ENCODE data around the gene NDUFC2. TPM values are rescaled to one million over a fixed set of nuclear protein-coding genes. Genes with fewer than 3 reads are reported as not detected.

The NDUFC2 gene
- total and polyA plus RNA-seq, 2 of the 13 experiments (the other 11 are each of a cell fraction or from before 2014, with no cell fraction given): 256 to 363 TPM

GRCh38 chr11:78079232-78080083 lies at the start of gene NDUFC2 (continued):
- TF ChIP-seq PAXIP1 (CRISPR knock-in tag; conservative IDR thresholded peaks at IDR 0.05) (peak; percentile 66), ZNF576 (CRISPR knock-in tag; IDR thresholded peaks at IDR 0.05) (no peak), KLF11 (CRISPR knock-in tag; IDR thresholded peaks at IDR 0.05) (peak; percentile 83; the same call in 1 of the 2 replicates), ARNT2 (CRISPR knock-in tag; IDR thresholded peaks at IDR 0.05; ENCODE audit: low read depth) (no peak; the same call in 1 of the 2 replicates), HOXA5 (CRISPR knock-in tag; IDR thresholded peaks at IDR 0.05) (peak; percentile 95), ZNF281 (CRISPR knock-in tag; IDR thresholded peaks at IDR 0.05; ENCODE audit: borderline replicate concordance) (peak; percentile 55; the same call in 1 of the 2 replicates), ZNF615 (CRISPR knock-in tag; IDR thresholded peaks at IDR 0.05; ENCODE audit: borderline replicate concordance) (peak; percentile 67; the same call in 1 of the 2 replicates), E2F2 (CRISPR knock-in tag; IDR thresholded peaks at IDR 0.05; ENCODE audit: borderline replicate concordance) (0 out of 2 replicates have a peak, but pooled peaks have one; percentile 40), RXRB (CRISPR knock-in tag; IDR thresholded peaks at IDR 0.05; ENCODE audit: borderline replicate concordance) (peak; percentile 66; the same call in 1 of the 2 replicates), EP300 (IDR thresholded peaks at IDR 0.05; ENCODE audit: low read depth in 2 of 2, low read length in 2 of 2) (peak; percentile 46 to 55; a peak in 3 of 4 replicates), EP300 (CRISPR knock-in tag; IDR thresholded peaks at IDR 0.05; ENCODE audit: borderline replicate concordance) (peak; percentile 71; the same call in 1 of the 2 replicates), ELK4 (CRISPR knock-in tag; IDR thresholded peaks at IDR 0.05; ENCODE audit: borderline replicate concordance) (peak; percentile 87; the same call in 1 of the 2 replicates), HMG20A (CRISPR knock-in tag; IDR thresholded peaks at IDR 0.05; ENCODE audit: borderline replicate concordance) (peak; percentile 28; the same call in 1 of the 2 replicates), RFXANK (CRISPR knock-in tag; IDR thresholded peaks at IDR 0.05) (no peak), ZFP36L2 (CRISPR knock-in tag; IDR thresholded peaks at IDR 0.05) (peak; percentile 87; the same call in 1 of the 2 replicates), ZNF350 (CRISPR knock-in tag; IDR thresholded peaks at IDR 0.05; ENCODE audit: borderline replicate concordance, low read depth) (peak; percentile 86), ZNF674 (CRISPR knock-in tag; IDR thresholded peaks at IDR 0.05; ENCODE audit: low read depth) (no peak)
